ENCODE measurements around the gene ITPRIP. TPM values are rescaled to one million over a fixed set of nuclear protein-coding genes. Genes with fewer than 3 reads are reported as not detected.
A peak's percentile ranks its signal among the peaks of the same experiment; 100 is the strongest.

ITPRIP gene
- total RNA-seq, 1 donor from 2014 or later, result 1.6 TPM

DNA sequence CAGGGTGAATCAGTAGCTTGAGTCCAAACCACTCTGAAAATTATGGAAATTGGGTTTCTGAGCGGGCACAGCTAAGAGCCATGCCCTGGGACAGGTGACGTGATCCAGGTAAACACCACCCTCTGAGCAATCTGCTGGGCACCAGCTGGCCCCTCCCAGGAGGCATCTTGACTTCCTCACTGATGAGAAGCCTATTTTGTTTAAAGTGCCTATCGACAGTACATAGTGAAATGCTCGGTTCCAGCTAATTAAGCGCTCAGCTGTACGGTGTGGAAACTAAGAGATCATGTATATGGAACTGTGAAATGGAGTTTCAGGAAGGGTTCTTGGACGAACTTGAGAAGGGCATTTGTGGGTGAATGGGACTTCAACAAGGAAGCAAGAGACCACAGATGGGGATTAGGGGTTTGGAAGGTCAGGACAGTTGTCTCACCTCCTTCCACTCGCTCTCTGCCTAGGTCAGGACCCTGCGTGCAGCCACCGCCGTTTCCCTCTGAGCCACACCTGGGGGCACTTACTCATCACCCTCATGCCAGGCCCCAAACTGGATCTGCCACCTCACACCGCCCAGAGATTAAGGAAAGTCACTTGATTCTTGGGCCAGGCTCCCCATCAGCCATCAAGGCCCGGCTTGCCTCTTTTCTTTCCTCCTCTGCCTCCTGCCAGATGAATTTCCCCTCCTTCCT, 3.2 kb downstream of the ITPRIP start:
- TF ChIP-seq, protein P1, sequence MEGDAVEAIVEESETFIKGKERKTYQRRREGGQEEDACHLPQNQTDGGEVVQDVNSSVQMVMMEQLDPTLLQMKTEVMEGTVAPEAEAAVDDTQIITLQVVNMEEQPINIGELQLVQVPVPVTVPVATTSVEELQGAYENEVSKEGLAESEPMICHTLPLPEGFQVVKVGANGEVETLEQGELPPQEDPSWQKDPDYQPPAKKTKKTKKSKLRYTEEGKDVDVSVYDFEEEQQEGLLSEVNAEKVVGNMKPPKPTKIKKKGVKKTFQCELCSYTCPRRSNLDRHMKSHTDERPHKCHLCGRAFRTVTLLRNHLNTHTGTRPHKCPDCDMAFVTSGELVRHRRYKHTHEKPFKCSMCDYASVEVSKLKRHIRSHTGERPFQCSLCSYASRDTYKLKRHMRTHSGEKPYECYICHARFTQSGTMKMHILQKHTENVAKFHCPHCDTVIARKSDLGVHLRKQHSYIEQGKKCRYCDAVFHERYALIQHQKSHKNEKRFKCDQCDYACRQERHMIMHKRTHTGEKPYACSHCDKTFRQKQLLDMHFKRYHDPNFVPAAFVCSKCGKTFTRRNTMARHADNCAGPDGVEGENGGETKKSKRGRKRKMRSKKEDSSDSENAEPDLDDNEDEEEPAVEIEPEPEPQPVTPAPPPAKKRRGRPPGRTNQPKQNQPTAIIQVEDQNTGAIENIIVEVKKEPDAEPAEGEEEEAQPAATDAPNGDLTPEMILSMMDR (IDR thresholded peaks at IDR 0.05), result no peak
- TF ChIP-seq EZH2 (IDR thresholded peaks at IDR 0.05) (no peak), EZH2phosphoT487 (IDR thresholded peaks at IDR 0.05) (no peak)
- Histone ChIP-seq H2AFZ (replicated peaks) (no peak overlapping the region), H4K20me1 (ENCODE audit: low read depth) (peaks cover 65% of the 10 kb centered on the region), H3K4me1 (peaks cover 48% of the 10 kb centered on the region), H3K9ac (no peak overlapping the region), H3K9me3 (ENCODE audit: low read depth) (no peaks in the 10 kb centered on the region), H3F3A (ENCODE audit: low read depth) (peaks cover 36% of the 10 kb centered on the region), H3K27ac (no peak overlapping the region), H3K4me3 (no peak overlapping the region), H3K27me3 (peaks cover 38% of the 10 kb centered on the region), H3K36me3 (no peaks in the 10 kb centered on the region), H3K79me2 (ENCODE audit: low read depth) (peaks cover 70% of the 10 kb centered on the region), H3K4me2 (no peak overlapping the region)
- Mint-ChIP-seq H3K36me3 (peaks cover 2% of the 10 kb centered on the region), H3K9me3 (no peaks in the 10 kb centered on the region), H3K27me3 (ENCODE audit: insufficient read depth, low read depth) (peaks cover 6% of the 10 kb centered on the region), H3K4me3 (no peak overlapping the region), H3K27ac (no peak overlapping the region), H3K4me1 (peaks cover 69% of the 10 kb centered on the region)
- no peak for DNase-seq (ENCODE audit: low spot score)

GRCh38 chr10:104334561-104334960, 3.7 kb downstream of the ITPRIP start:
- Histone ChIP-seq H3K9me3 (ENCODE audit: low read depth) (no peaks in the 10 kb centered on the region), H4K20me1 (ENCODE audit: low read depth) (peaks cover 71% of the 10 kb centered on the region), H3K4me2 (no peak overlapping the region), H3K9ac (no peak overlapping the region), H2AFZ (replicated peaks) (no peak overlapping the region), H3F3A (ENCODE audit: low read depth) (peaks cover 40% of the 10 kb centered on the region), H3K27ac (no peak overlapping the region), H3K27me3 (peaks cover 38% of the 10 kb centered on the region), H3K4me3 (no peak overlapping the region), H3K4me1 (peaks cover 54% of the 10 kb centered on the region), H3K36me3 (no peaks in the 10 kb centered on the region), H3K79me2 (ENCODE audit: low read depth) (peaks cover 70% of the 10 kb centered on the region)
- Mint-ChIP-seq H3K27me3 (ENCODE audit: insufficient read depth, low read depth) (peaks cover 6% of the 10 kb centered on the region), H3K9me3 (no peaks in the 10 kb centered on the region), H3K36me3 (peaks cover 2% of the 10 kb centered on the region), H3K4me3 (no peak overlapping the region), H3K4me1 (peaks cover 70% of the 10 kb centered on the region), H3K27ac (no peak overlapping the region)
- DNase-seq (ENCODE audit: low spot score), result no peak
- TF ChIP-seq EZH2 (IDR thresholded peaks at IDR 0.05) (no peak), EZH2phosphoT487 (IDR thresholded peaks at IDR 0.05) (no peak)
- TF ChIP-seq, protein P1 (IDR thresholded peaks at IDR 0.05), result no peak

- peaks cover 2% of the 10 kb centered on the region for H3K36me3 Mint-ChIP-seq
- H3K27ac Mint-ChIP-seq, result peak overlapping the region; percentile 55
- Histone ChIP-seq H3K4me3 (no peak overlapping the region), H3F3A (ENCODE audit: low read depth) (peaks cover 45% of the 10 kb centered on the region), H3K9me3 (ENCODE audit: low read depth) (no peaks in the 10 kb centered on the region), H3K4me2 (peak overlapping the region; percentile 15), H3K4me1 (peaks cover 59% of the 10 kb centered on the region), H3K79me2 (ENCODE audit: low read depth) (peaks cover 70% of the 10 kb centered on the region), H3K27me3 (peaks cover 32% of the 10 kb centered on the region), H4K20me1 (ENCODE audit: low read depth) (peaks cover 78% of the 10 kb centered on the region), H3K9ac (no peak overlapping the region), H2AFZ (replicated peaks) (no peak overlapping the region), H3K36me3 (no peaks in the 10 kb centered on the region), H3K27ac (no peak overlapping the region)
- DNase-seq (ENCODE audit: low spot score), result no peak
- peaks cover 71% of the 10 kb centered on the region for H3K4me1 Mint-ChIP-seq
- peak overlapping the region; percentile 25 for H3K4me3 Mint-ChIP-seq
- H3K9me3 Mint-ChIP-seq, result no peaks in the 10 kb centered on the region
- TF ChIP-seq EZH2phosphoT487 (IDR thresholded peaks at IDR 0.05) (no peak), EZH2 (IDR thresholded peaks at IDR 0.05) (no peak)
- TF ChIP-seq, protein P1 (IDR thresholded peaks at IDR 0.05), result no peak
- H3K27me3 Mint-ChIP-seq (ENCODE audit: insufficient read depth, low read depth), result peaks cover 6% of the 10 kb centered on the region
Observed at GRCh38 chr10:104333728-104334373, 4.4 kb downstream of the ITPRIP start.

Data from neural progenitor cell (in vitro differentiated cells).